HG03469 (cell line): ENCODE results near the gene KRT82.

Experiments
- ATAC-seq: cut with Tn5 transposase; IDR thresholded peaks from one replicate; pipeline ENCODE4 v1.9.1; 2021; ENCODE audit warnings: mild to moderate bottlenecking, moderate library complexity, moderate number of reproducible peaks; ENCODE audit not compliant: unreplicated experiment

The KRT82 gene

DNA sequence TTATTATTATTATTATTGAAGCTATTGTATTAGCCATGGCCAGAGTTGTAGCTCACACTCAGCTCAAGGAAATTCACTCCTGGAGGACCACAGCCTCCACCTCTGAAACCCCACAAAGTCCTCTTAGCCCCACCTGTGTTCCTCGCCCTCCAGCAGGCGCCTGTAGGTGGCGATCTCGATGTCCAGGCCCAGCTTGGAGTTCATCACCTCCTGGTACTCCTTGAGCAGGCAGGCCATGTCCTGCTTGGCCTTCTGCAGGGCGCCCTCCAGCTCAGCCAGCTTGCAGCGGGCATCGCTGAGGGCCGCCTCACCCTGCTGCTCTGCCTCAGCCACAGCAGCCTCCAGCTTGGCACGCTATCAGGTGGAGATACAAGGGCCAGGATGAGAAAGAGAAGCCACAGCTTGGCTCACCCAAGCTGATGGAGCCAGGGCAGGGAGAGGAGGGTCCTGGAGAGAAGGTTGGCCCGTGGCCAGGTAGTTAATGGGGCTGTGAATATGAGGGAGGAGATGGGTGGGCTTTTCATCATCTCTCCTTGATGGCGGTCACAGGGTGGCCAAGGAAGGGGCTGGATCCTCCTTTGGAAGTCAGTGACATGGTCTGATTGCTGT is 43.9 kb downstream of the KRT82 start:
- no peak for ATAC-seq

DNA sequence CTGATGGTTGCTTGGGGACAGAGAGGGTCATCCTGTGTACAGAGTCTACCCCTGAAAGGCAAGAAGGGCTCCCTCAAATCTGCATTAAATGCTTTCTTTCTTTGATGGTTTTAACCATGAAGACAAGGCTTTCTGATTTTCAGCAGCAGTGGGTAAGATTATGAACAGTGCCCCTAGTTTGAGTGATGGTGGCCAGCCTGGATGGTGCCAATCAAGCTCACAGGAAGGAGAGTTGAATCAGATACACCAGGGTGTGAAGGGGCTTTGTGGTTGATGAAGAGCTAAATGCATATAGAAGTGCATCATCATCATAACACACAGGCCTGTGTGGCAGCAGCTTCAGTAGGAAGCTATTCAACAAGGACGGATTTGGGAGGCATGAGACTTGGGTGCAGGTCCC is 44.6 kb downstream of the KRT82 start:
- ATAC-seq: no peak

DNA sequence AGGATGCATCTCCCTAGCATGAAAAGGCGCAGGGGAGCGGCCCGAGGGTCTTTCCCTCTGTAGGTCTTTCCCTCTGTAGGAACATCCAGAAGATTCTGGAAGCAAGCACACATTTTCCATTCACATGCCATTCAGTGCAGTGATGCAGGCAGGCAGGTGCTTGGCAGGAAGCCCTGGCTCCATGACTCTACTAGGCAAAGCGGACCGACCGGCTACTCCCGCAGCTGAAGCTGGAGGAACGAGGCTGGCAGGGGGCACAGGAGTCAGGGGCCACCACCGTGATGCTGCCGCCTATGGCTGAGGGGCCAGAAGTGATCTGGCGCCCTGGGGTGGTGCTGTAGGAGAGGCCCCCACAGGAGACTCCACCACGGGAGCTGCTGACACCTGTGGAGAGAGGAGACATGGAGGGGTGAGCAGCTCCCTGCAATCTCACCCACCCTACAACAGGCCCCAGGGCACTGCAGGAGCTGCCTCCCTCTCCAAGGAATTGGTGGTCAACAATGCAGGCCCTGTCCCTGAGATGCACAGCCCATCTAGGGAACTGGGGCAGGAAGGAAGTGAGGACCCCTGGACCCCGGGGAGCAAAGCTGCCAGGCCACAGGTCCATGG is 45.4 kb downstream of the KRT82 start:
- no peak for ATAC-seq

DNA sequence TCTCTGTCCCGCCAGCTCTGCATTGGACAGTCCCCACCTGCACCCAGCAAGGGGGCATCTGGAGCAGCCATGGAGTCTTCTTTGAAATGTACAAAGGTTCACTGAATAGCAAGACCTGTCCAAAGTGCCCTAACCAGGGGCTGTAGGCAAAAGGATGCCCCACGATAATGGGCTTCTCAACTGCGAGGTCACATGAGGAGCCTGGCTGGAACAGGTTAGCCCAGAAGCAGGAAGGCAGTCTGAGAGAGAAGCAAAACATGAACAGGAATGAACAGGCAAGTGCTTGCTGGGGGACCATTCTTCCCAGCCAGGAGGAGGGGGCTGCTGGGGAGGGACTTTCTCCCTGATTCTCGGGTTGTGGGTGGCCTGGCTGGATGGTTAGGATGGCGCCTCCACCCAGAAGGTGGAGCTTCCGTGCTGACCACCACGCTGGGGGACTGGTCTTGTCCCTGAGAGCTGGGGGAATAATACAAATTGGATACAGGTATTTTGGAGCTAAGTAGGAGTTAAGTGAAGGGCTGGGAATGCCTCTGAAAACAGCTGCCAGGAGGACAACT is 46.0 kb downstream of the KRT82 start:
- ATAC-seq: no peak

DNA sequence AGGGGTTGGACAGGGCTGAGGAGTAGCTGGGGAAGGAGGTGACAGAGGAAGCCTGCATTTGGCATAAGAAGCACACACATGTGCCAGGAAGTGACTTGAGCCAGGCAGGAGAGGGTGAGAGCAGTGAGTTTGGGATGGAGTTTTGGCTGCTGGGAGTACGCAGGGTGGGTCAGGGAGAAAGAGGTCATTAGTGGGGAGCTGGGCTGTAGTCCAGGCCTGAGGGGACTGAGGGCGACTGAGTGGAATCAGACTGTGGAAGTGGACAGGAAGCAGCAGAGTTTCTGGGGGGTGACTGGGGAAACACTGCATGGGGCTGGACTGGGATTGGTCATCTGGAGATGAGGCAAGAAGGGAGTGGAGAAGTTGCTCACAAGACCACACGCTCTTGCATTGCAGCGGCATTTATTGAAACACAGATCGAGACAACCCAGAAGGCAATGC is 46.5 kb downstream of the KRT82 start:
- ATAC-seq: no peak

DNA sequence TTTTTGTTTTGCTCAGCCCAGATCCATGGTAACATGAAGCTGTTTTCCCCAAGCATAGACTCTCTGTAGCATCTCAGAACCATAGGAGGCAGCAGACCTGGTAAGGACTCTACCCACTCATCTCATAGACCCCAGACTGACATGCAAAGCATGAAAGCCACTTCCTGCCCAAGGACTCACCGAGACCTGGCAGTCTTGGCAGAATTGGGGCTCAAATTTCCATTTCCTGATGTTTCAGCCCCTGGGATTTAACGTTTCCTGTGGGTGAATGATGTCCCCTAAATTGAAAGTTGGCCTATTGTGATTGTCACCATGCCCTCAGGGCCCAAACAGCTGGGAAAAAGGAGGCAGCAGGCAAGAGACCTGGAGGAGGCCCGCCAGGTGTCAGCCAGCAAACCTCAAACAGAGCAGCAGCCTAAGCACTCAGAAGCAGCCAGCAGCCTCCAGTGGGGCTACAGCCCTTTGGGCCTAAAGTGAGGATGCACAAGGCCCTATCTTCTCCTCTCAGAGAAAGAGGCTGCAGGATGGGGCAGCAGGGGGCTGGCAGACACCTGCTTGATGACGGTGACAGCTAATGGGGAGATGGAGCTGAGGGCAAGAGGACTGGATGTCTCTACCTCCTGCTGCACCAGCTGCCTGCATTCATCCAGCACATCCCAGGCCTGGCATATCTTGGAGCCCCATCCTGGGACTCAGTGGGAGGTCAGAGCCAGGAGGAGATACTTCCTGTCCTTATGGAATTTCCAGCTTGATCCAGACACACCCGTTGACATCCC is 47.4 kb downstream of the KRT82 start:
- ATAC-seq: peak; percentile 97

DNA sequence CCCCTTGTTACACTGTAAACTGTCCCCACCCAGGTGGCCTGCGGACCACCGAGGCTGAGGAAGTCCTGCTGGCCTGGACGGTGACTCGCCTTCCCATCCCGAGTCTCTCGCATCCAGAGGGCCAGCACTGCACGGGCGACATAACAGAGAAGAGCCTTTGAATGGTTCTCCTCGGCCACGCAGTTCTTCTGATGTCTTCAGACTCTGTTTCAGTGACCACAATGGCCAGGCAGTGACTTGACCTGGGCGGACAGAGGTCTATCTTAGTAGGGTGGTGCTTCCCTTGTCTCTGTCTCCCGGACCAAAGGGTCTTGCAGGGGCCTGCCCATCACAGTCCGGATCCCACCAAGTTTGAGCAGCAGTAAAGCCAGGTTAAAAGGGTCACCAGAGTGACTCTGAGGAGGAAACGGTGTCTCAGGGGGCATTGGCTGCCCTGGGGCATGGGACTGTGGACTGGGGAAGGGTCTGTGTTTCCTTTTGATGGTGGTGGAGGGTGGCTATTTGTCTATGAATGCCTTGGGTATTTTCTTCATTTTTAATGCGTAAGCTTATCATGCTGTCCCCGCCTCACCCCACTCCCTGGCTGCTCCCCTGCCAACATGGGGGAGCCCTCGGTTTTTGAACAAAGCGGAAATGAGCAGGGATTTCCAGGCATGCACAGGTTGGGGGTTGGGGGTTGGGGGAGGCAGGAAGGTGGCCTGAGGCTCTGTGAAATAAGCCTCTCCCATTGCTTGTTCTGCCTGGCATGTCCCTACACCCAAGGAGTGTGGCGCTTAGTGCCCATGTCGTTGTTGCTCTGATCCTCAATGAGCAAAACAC is 49.2 kb downstream of the KRT82 start:
- no peak for ATAC-seq

DNA sequence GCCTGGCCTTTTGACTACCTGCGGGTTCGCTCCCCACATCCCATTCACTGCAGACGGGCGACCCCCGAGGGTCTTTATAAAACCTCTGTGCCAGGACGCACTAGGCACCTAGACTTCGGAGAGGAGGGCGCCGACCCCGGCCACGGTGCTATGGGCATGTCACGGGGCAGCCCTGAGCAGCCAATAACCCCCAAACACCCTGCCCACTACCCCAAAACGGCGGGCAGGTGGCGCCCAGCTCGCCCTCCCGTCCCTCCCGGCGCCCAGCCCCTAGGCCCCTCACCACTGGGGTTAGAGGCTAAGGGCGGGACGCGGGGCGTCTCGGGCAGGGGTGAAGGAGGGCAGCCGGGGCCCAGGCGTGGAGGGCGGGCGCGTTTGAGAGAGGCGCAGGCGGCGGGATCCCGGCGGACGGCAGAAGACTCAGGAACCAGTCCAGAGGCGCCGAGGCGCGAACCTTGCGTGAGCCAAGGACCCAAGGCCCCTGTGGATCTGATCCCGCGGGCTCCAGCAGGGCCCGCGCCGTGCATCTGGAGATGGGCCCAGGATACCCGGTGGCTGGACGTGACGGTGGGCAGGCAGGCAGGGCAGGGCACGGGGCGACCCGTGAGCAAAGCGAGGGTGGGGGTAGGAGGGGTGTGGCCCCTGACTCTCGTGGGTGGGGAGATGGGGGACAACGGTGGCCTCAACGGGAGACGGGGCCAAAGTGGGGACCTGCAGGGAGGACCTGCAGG is 49.9 kb downstream of the KRT82 start:
- ATAC-seq: no peak

DNA sequence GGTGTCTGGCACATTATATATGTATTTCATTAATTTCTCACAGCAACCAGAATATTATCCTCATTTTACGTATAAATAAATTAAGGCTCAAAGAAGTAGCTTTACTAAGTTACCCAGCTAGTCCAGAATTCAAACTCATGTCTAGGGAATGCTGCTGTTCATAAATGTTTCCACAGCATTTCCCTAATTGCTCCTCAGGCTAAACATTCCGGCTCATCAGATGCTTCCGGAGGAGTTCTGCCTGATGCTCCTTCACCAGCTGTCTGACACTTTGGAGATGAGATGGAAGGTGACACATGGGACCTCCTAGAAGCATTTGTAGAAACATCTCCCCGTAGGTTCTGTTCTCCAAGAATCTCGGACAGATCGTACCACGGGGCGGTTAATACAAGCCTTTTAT is 51.0 kb downstream of the KRT82 start:
- no peak for ATAC-seq

DNA sequence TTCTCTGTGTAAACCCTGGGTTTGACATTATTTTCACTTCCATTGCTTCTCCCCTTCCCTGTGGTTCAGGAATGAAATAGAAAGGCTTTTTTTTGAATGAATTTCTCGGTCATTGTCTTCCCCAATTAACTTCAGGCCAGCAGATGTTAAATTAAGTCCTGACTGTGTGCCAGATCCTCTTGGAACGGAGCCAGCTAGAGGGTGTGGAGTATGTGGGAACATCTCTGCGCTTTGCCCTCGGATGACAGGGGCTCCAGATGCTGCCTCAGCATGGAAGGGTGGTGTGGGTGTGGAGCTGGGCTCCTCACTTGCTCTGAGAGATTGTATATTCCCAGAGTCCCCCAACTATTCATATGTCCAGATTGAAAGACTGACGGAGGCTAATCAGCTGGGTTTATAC is 51.9 kb downstream of the KRT82 start:
- no peak for ATAC-seq

DNA sequence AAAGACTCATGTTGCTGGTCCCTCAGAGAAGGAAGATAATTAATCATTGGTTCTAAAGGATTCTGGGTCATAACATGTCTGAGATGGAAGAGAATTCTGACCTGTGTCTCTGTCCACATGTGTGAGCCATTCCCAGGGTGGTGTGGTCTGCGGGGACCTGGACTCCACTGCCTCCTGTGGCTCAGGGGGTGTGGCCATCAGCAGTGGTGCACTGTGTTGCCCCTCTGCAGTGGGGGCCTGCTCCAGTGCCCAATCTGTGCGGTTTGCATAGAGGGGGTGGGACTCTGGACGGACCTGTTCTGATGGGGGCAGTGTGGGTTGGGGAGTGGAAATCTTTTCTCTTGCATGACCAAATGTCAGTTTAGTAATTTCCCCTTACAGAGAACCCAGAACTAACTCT is 52.4 kb downstream of the KRT82 start:
- ATAC-seq: no peak

DNA sequence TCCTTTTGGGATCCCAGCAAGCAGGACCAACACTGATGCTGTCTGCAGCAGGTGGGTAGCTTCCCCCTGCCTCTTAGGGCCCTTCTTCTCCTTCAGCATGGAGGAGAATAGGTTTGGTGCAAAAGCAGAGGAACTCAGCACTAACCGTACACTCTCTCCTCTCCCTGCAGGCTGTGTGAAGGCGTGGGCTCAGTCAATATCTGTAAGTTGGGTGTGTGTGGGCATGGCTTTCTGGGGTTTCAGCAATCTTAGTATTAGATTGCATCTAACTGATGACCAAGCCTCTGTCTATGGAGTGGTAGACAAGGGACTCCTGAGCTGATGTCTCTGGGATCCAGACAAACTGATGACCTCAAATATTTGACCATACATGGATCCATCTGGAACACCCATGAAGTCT is 53.2 kb downstream of the KRT82 start:
- no peak for ATAC-seq

DNA sequence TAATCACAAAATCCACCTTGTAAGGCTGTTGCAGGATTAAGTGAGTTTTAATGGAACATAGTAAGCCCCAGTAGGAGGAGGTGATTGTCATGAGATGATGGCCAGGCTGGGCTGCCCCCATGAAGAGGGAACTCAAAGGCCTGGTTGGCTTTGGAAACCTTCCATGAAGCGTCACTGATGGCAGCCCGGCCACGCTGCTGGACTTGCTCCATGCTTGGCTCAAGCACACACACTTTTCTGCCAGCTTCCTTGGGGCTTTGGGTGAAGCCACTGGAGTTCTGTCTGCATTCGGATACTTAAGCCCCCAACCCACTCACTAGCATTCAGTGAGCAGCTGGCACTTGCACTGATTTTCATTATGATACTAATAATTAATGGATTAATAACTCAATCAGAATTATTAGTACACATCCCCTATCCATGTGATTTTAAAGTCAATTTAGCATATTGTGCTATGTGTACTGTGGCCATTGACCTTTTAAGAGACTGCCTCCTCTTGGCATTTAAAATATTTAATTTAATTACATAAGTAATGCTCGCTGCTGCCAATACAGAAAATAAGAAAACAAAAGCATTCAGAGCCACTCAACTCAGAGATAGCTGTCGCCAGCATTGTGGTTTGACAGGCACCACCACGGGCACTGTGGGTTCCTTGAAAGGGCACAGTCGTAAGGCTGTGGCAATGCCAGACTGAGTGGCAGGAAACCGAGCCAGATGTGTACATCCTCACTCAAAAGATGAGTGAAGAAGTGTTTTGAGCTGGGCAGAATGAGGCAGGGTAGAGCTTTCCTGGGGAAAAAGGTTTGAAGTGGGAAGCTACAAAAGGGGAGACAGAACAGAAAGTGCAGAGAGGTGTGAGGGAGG is 54.7 kb downstream of the KRT82 start:
- no peak for ATAC-seq

DNA sequence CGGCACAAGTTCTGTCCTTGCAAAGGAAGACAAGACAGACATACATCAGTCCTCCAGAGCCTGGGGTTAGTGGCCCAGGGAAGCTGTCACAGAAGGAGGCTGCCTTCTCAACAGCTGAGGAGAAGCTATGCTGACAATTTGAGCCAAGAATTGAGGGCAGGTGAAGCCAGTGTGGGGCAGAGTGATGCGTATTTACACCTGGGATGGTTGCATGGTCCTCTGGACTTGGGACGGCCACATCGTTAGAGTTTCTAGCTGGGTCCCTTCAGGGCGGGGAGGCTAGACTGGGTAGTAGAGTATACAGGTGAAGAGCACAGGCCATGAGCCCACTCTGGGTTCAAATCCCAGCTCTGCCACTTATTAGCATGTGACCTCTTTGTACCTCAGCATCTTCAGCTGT is 55.3 kb downstream of the KRT82 start:
- no peak for ATAC-seq

DNA sequence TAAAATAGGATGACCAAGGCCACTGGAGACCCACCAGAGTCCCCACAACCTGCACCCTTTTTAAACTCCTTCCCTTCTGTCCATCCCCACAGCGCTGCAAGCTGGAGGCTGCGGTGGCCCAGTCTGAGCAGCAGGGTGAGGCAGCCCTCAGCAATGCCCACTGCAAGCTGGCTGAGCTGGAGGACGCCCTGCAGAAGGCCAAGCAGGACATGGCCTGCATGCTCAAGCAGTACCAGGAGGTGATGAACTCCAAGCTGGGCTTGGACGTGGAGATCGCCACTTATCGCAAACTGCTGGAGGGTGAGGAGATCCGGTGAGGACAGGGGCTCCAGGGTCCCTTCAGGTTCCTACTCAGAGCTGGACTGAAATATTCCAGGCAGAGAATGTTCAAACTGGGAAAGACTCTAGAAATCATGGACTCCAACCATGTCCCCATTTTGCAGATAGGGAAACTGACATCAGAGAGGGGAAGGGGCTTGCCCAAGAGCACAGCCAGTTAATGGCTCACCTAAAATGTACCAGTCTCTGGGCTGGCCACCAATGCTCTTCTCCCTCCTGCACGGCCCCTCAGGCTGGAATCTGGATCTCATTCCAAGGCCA is 56.0 kb downstream of the KRT82 start:
- ATAC-seq: no peak

DNA sequence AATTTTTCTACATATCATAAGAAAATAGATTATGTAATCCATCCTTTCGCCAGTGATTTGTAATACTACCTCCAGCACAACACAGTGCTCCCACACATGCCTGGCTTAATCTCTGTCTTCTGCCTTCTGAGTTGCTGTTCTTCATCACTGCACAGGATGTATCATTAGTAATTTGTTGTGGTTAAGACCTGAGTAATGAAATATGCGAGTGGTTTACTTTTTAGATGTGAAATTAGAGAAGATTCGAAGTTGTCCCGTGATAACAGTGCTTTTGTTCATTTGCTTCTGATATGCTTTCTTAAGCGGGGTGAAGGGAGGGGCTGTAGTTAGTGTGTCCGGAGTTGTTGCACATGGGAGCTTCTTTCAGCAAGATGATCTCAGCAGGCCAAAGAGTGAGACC is 56.9 kb downstream of the KRT82 start:
- no peak for ATAC-seq

DNA sequence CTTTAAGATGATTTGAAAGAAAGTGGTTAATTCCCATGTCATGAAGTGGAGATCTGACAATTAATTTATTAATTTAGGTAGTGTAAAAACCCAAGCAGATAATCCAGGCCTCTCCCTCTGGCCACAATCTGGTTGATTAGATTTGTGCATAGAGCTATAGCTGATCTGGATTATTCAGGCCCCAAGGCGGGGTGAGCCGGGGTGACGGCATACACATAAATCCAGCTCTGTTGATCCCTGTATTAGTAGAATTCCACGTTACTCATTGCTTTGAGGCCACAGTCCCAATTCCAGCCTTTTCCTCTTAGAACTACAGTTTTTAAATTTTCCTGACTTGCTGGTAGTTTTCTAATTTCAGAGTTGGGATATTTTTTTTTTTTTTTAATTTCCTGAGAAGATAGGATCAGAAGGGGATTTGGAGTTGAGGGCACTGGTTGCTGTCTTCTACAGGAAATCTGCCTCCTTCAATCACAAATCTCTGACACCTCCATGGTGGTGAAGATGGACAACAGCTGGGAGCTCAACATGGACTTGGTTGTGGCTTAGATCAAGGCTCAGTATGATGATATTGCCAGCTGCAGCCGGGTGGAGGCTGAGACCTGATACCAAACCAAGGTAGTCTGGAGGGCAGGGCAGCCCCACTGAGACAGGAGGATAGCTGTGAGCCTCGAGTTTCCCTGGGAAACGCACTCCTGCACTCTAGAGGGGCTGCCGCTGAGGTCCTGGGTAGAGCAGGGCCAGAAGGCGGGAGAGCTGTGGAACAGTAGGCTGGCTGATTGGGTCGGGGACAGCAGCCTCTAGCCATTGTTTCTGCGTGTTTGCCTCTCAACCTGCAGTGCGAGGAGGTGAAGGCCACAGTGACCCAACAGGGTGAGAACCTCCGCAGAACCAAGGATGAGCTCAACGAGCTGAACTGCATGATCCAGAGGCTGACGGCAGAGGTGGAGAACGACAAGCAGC is 58.3 kb downstream of the KRT82 start:
- ATAC-seq: no peak

DNA sequence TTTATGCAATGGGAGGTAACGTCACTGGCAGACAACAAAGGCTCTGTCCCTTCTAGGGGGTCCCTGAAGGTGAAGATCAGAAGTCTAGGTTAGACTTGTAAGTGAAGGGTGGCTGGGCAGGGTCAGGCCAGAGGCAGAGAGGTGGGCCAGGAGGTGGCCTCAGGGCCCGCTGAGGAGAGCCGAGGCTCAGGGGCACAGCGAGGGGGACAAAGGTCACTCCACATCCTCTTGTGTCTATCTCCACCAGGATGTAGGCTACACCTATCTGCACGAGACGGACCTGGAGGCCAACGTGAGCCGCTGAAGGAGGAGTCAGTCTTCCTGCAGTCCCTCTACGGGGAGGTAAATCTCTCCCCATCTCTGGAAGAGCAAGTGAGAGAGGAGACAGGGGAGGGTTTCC is 59.1 kb downstream of the KRT82 start:
- ATAC-seq: no peak
